ENCODE results near the gene SESTD1. TPM values are rescaled to one million over a fixed set of nuclear protein-coding genes. Genes with fewer than 3 reads are reported as not detected.

Gene SESTD1
- polyA plus RNA-seq, 2 of the 4 experiments (the other 2 are of a cell fraction) = 12.6 to 26.0 TPM

DNA sequence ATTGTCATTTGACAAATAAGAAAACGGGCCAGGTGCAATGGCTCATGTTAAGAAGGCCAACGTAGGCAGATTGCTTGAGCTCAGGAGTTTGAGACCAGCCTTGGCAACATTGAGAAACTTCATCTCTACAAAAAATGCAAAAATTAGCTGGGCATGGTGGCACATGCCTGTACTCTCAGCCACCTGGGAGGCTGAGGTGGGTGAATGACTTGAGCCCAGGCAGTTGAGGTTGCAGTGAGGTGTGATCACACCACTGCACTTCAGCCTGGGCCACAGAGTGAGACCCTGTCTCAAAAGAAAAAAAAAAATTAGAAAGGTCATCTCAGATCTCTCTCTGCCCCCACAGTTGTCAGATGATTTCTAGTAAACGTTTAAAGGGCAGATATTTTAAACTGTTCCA, 4.4 kb downstream of the SESTD1 start:
- no peak overlapping the region for H3K4me2 ChIP-seq
- ChIA-PET POLR2A (no interaction called here), CTCF (no interaction called here)
- peaks cover 18% of the 10 kb centered on the region for H3K4me1 ChIP-seq
- no peak overlapping the region for H3K4me3 ChIP-seq
- no peak for FAIRE-seq
- TF ChIP-seq KDM1A (IDR thresholded peaks at IDR 0.05; ENCODE audit: low read depth) (no peak), ZC3H11A (IDR thresholded peaks at IDR 0.05) (no peak), GATA3 (IDR thresholded peaks at IDR 0.05; ENCODE audit: borderline replicate concordance) (no peak)
- TF ChIP-seq, protein P1, sequence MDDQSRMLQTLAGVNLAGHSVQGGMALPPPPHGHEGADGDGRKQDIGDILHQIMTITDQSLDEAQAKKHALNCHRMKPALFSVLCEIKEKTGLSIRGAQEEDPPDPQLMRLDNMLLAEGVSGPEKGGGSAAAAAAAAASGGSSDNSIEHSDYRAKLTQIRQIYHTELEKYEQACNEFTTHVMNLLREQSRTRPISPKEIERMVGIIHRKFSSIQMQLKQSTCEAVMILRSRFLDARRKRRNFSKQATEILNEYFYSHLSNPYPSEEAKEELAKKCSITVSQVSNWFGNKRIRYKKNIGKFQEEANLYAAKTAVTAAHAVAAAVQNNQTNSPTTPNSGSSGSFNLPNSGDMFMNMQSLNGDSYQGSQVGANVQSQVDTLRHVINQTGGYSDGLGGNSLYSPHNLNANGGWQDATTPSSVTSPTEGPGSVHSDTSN (IDR thresholded peaks at IDR 0.05) = no peak
- TF ChIP-seq, protein P2, sequence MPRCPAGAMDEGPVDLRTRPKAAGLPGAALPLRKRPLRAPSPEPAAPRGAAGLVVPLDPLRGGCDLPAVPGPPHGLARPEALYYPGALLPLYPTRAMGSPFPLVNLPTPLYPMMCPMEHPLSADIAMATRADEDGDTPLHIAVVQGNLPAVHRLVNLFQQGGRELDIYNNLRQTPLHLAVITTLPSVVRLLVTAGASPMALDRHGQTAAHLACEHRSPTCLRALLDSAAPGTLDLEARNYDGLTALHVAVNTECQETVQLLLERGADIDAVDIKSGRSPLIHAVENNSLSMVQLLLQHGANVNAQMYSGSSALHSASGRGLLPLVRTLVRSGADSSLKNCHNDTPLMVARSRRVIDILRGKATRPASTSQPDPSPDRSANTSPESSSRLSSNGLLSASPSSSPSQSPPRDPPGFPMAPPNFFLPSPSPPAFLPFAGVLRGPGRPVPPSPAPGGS (IDR thresholded peaks at IDR 0.05) = no peak
- 80% methylated on average over 3 of the region's 3 CpGs for WGBS (ENCODE audit: missing lambda C conversion rate)
- no peak overlapping the region for H3K27ac ChIP-seq
- no peak for DNase-seq (ENCODE audit: low read depth in 1 of 2, low spot score in 1 of 2)
- ATAC-seq = no peak
- no peaks in the 10 kb centered on the region for H3K9me3 ChIP-seq

DNA sequence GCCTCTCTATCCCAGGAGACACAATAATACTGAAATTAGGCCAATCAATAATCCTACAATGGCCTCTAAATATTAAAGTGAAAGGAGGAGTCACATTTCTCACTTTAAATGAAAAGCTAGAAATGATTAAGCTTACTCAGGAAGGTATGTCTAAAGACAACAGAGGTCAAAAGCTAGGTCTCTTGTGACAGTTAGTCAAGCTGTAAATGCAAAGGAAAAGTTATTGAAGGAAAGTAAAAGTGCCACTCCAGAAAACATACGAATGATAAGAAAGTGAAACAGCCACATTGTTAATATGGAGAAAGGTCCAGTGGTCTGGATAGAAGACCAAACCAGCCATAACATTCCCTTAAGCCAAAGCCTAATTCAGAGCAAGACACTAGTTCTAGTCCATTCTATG, 9.5 kb downstream of the SESTD1 start:
- no peak overlapping the region for H3K4me3 ChIP-seq
- ChIA-PET CTCF (no interaction called here), POLR2A (no interaction called here)
- peaks cover 13% of the 10 kb centered on the region for H3K4me1 ChIP-seq
- no peaks in the 10 kb centered on the region for H3K9me3 ChIP-seq
- FAIRE-seq (no peak), DNase-seq (ENCODE audit: low read depth in 1 of 2, low spot score in 1 of 2) (no peak), ATAC-seq (no peak)
- H3K4me2 ChIP-seq = no peak overlapping the region
- 78% methylated on average over 1 of the region's 1 CpG for WGBS (ENCODE audit: missing lambda C conversion rate)
- TF ChIP-seq, protein P2 (IDR thresholded peaks at IDR 0.05) = no peak
- no peak for TF ChIP-seq HOXB5 (CRISPR knock-in tag; IDR thresholded peaks at IDR 0.05)
- H3K27ac ChIP-seq = no peak overlapping the region

DNA sequence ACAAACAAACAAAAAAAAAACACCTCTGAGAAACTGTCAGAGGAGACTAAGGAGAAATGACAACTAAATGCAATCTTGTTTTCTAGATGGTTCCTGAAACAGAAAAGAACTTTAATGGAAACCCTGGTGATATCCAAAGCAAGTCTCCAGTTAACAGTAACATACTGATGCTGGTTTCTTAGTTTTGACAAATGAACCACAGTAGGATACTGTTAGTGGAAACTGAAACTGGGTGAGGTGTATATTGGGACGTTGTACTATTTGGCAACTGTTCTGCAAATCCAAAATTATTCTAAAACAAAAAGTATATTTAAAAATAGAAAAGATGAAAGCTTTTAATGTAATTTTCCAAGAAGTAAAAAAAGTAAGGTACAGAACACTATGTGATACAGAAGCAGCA, 11.4 kb downstream of the SESTD1 start:
- no peak overlapping the region for H3K4me2 ChIP-seq

DNA sequence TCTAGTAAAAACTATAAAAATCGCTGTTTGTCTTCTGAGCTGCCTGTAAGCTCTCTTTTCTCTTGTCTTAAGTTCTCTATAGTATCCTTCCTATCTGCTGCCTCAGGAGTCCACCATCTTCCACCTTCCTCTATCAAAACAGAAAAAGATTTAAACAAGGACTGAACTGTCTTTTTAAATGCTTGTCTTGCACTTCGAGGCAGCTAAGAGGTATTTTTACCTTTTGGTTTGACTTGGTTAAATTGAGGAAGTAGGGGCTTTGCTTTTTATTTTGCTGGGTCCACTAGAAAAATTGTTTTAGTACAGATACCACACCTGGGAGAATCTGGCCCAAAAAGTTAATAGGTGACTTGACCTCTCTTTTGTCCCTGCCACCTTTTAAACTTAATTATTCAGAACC, 12.2 kb downstream of the SESTD1 start:
- peak overlapping the region; percentile 24; the same call in 1 of the 3 replicates for H3K4me2 ChIP-seq
- CTCF ChIA-PET = interaction anchor here (1.2 to 1.4 kb wide), 2 partner anchors 20 to 48 kb away, joined by 3 read pairs; no protein-coding TSS in a partner anchor
- POLR2A ChIA-PET = no interaction called here
- FAIRE-seq = no peak
- no peaks in the 10 kb centered on the region for H3K9me3 ChIP-seq
- H3K4me1 ChIP-seq = peaks cover 17% of the 10 kb centered on the region
- no peak overlapping the region for H3K4me3 ChIP-seq
- ATAC-seq = no peak
- no peak overlapping the region for H3K27ac ChIP-seq
- 48% methylated on average over 2 of the region's 2 CpGs for WGBS (ENCODE audit: missing lambda C conversion rate)
- DNase-seq (ENCODE audit: low read depth in 1 of 2, low spot score in 1 of 2) = no peak
- TF ChIP-seq HEYL (CRISPR knock-in tag; IDR thresholded peaks at IDR 0.05) = no peak
- no peak for TF ChIP-seq GATA3 (IDR thresholded peaks at IDR 0.05; ENCODE audit: borderline replicate concordance)
- TF ChIP-seq, protein P3, sequence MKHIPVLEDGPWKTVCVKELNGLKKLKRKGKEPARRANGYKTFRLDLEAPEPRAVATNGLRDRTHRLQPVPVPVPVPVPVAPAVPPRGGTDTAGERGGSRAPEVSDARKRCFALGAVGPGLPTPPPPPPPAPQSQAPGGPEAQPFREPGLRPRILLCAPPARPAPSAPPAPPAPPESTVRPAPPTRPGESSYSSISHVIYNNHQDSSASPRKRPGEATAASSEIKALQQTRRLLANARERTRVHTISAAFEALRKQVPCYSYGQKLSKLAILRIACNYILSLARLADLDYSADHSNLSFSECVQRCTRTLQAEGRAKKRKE (CRISPR knock-in tag; IDR thresholded peaks at IDR 0.05; ENCODE audit: low read depth) = no peak
- TF ChIP-seq ZC3H11A (IDR thresholded peaks at IDR 0.05) = no peak
- TF ChIP-seq FOSB (CRISPR knock-in tag; IDR thresholded peaks at IDR 0.05) = no peak
- TF ChIP-seq, protein P4, sequence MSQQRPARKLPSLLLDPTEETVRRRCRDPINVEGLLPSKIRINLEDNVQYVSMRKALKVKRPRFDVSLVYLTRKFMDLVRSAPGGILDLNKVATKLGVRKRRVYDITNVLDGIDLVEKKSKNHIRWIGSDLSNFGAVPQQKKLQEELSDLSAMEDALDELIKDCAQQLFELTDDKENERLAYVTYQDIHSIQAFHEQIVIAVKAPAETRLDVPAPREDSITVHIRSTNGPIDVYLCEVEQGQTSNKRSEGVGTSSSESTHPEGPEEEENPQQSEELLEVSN (IDR thresholded peaks at IDR 0.05; ENCODE audit: borderline replicate concordance, low read depth) = no peak
- no peak for TF ChIP-seq FOXS1 (CRISPR knock-in tag; IDR thresholded peaks at IDR 0.05)
- no peak for TF ChIP-seq ZFP36 (IDR thresholded peaks at IDR 0.05; ENCODE audit: borderline replicate concordance, partially characterized antibody)
- TF ChIP-seq, protein P1 (IDR thresholded peaks at IDR 0.05) = no peak
- no peak for TF ChIP-seq RNF2 (IDR thresholded peaks at IDR 0.05; ENCODE audit: borderline replicate concordance, low read depth)
- TF ChIP-seq, protein P5, sequence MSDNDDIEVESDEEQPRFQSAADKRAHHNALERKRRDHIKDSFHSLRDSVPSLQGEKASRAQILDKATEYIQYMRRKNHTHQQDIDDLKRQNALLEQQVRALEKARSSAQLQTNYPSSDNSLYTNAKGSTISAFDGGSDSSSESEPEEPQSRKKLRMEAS (IDR thresholded peaks at IDR 0.05) = no peak
- TF ChIP-seq KDM5A (IDR thresholded peaks at IDR 0.05) = no peak
- TF ChIP-seq, protein P6, sequence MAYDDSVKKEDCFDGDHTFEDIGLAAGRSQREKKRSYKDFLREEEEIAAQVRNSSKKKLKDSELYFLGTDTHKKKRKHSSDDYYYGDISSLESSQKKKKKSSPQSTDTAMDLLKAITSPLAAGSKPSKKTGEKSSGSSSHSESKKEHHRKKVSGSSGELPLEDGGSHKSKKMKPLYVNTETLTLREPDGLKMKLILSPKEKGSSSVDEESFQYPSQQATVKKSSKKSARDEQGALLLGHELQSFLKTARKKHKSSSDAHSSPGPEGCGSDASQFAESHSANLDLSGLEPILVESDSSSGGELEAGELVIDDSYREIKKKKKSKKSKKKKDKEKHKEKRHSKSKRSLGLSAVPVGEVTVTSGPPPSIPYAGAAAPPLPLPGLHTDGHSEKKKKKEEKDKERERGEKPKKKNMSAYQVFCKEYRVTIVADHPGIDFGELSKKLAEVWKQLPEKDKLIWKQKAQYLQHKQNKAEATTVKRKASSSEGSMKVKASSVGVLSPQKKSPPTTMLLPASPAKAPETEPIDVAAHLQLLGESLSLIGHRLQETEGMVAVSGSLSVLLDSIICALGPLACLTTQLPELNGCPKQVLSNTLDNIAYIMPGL (CRISPR knock-in tag; IDR thresholded peaks at IDR 0.05; ENCODE audit: borderline replicate concordance) = no peak
- no peak for TF ChIP-seq HDAC2 (IDR thresholded peaks at IDR 0.05)
- no peak for TF ChIP-seq CBX8 (IDR thresholded peaks at IDR 0.05)
- TF ChIP-seq TFCP2L1 (CRISPR knock-in tag; IDR thresholded peaks at IDR 0.05) = no peak

More for the DNA sequence above, 11.4 kb downstream of the SESTD1 start:
- FAIRE-seq (no peak), DNase-seq (ENCODE audit: low read depth in 1 of 2, low spot score in 1 of 2) (no peak), ATAC-seq (no peak)
- H3K4me3 ChIP-seq = no peak overlapping the region
- peaks cover 13% of the 10 kb centered on the region for H3K4me1 ChIP-seq
- no peaks in the 10 kb centered on the region for H3K9me3 ChIP-seq
- TF ChIP-seq HEYL (CRISPR knock-in tag; IDR thresholded peaks at IDR 0.05) (no peak), SMC3 (IDR thresholded peaks at IDR 0.05) (no peak), MYC (IDR thresholded peaks at IDR 0.05; ENCODE audit: borderline replicate concordance, low read length) (no peak), TFCP2L1 (CRISPR knock-in tag; IDR thresholded peaks at IDR 0.05) (no peak), RARB (CRISPR knock-in tag; IDR thresholded peaks at IDR 0.05) (no peak), JUN (IDR thresholded peaks at IDR 0.05) (no peak), EHF (CRISPR knock-in tag; IDR thresholded peaks at IDR 0.05) (no peak)
- WGBS (ENCODE audit: missing lambda C conversion rate) = 75% methylated on average over 1 of the region's 1 CpG
- H3K27ac ChIP-seq = no peak overlapping the region
- ChIA-PET CTCF (interaction anchor here (1.5 kb wide), 1 partner anchor 34 kb away, joined by 5 read pairs; no protein-coding TSS in a partner anchor), POLR2A (no interaction called here)
